GM18498 (cell line): Measurements from ENCODE around the gene ALCAM.
"Not testable (repeated sequence)": the region's sequence is repeated elsewhere in the genome, so short reads cannot be mapped to it uniquely, and the experiment has no call there.

Experiments used
- ATAC-seq: cut with Tn5 transposase; IDR thresholded peaks from one replicate; pipeline ENCODE4 v1.9.1; 2021; ENCODE audit warnings: mild to moderate bottlenecking, moderate library complexity; ENCODE audit not compliant: unreplicated experiment

The ALCAM gene

DNA sequence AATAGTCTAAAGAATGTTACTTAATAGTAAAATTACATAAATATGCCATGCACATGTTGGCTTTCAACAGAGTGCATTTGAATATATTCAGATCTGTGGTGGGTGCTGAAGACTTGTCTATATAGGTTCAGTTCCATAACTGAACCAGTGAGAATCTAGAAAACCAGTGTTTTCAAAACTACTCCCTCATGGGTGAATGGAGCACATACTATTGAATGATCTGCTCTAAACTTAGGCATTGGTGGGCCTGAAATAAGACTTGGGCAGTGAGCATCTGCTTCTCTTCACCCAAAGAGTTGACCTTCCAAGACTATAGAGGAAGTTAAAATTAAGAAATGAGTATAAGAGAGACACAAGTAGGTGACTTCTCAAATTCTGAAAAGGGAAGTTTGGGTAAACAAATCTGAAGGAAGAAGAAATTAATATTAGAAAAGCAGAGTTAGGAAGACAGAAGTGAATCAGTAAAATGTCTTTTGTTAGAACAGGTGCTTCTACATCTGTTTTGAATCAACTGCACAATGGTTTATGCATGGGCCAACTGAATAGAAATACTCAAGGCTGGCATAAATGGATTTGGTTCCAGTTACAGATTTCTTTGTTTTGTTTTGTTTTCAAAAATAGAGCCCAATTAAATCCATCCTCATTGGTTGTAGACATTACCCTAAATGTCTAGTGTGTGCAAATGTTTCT is 19.3 kb downstream of the ALCAM start:
- ATAC-seq: peak; percentile 86

DNA sequence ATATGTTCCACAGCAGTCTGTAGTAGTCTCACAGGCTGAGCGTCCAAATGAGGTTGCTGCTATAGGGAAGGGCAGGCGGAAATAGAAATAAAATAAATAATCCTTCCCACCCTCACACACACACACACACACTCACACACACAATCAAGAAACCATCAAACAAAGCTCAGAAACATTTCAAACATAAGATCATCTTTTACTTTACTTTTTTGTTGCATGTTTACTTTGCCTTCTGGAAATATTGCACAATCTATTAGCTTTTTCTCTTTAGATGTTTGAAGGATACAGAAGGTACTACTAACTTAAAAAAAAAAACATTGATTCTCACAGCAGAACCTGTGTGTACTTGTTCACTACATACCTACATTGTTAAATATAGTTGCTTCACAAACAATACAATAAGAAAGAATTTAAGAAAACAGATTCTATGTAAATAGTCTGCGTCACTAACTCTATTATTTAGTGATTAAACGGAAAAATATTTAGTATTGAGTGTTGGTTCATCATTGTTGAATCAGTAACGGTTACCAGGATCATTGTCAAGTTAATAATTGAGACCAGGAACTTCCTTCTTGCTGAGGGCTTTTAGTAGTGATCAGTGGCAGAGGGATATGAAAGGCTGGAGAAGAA is 20.5 kb downstream of the ALCAM start:
- no peak for ATAC-seq

DNA sequence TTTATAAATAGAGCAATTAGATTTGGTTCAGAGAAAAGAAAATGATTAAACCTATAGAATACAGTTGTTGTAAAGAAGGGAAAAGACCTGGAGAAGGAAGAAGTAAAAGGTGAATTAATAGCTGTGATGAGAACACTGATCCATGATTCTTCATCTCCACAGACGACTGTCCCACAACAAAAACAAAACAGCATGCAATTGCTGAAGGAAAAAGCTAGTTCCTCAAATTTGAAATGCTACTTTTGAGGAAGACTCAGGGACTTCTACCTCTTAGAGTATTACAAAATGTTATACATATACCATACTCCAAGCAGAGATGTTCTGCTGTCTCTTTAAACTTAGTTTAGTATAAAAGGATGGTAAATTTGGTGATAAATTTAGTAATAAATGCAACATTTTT is 21.5 kb downstream of the ALCAM start:
- ATAC-seq: no peak

DNA sequence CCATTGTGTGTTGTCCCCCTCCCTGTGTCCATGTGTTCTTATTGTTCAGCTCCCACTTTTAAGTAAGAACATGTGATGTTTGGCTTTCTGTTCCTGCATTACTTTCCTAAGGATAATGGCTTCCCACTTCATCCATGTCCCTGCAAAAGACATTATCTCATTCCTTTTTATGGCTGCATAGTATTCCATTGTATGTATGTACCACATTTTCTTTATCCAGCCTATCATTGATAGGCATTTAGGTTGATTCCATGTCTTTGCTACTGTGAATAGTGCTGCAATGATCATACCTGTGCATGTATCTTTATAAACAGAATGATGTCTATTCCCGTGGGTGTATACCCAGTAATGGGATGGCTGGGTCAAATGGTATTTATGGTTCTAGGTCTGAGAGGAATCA is 23.1 kb downstream of the ALCAM start:
- ATAC-seq: not testable (repeated sequence)

DNA sequence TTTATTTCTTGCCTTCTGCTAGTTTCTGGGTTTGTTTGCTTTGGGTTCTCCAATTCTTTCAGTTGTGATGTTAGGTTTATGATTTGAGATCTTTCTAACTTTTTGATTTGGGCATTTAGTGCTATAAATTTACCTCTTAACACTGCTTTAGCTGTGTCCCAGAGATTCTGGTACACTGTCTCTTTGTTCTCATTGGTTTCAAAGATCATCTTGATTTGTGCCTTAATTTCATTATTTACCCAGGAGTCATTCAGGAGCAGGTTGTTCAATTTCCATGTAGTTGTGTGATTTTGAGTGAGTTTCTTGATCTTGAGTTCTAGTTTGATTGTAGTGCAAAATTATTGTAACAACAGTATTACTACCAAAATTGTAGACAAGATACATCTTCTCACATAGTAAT is 25.9 kb downstream of the ALCAM start:
- ATAC-seq: not testable (repeated sequence)

DNA sequence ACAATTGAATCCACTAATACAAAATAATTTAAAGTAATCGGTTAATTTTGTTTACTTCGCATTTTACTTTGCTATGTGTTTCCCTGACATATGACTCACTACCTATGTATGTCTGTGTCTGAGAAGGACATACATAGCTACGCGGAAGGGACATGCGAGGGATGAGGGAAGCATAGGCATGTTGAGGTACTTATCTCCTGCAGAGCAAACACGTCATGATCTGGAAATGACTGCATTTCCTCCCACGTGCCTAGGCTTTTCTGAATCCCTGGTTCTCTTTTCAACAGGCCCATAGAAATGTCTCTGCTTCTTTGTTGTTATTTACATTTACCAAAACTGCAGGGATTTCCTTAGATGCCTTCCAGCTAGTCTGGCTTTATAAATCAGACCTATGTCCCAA is 27.5 kb downstream of the ALCAM start:
- no peak for ATAC-seq

DNA sequence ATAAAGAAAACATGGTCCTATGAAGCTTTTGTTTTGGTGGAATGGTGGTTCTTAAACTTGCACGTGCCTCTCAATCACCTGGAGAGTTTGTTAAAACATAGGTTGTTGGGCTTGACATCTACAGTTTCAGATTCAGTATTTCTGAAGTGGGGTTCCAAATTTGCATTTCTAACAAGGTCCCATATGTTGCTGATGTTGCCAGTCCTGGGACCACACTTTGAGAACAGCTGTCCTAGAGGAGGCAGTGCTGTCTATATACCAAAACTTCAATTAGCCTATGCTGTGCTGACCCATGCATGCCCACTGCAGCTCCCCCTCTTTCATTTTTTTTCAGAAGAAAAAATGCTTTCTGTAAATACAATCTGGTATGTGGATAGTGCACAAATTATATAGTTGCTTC is 31.3 kb downstream of the ALCAM start:
- peak; percentile 55 for ATAC-seq

DNA sequence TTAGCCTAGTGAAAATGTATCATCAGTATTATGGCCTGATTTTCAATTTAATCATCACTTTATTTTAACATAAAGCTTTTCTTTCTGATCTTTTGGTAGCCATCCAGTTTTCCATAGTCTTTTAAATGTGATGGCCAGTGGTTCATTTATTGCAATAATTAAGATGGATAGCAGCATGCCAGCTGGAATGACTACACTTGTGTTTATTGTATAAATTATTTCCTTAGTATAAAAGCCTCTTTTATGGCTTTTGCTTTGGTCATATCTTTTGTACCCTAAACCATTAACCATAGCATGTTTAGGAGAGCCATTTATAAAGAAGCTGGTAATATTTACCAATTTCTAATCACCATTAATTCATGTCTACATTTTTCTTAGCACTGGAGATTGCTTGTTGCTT is 31.7 kb downstream of the ALCAM start:
- ATAC-seq: no peak

DNA sequence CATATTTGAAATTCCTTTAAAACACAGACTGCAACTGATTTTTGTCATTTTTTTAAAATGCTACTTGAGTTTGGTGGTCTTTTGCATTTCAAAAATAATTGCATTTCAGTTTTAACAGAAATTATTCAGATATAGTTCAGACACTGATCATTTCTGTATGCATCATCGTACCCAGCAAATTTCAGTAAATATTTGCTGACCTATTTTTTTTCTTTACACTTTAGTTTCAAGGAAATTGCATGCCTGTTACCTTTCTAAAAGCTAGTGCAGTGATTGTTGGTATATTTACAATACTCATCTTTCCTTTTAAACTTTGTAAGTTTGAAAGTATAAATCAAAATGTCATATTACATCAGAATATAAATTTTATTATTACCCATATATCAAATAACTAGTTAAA is 32.4 kb downstream of the ALCAM start:
- no peak for ATAC-seq

DNA sequence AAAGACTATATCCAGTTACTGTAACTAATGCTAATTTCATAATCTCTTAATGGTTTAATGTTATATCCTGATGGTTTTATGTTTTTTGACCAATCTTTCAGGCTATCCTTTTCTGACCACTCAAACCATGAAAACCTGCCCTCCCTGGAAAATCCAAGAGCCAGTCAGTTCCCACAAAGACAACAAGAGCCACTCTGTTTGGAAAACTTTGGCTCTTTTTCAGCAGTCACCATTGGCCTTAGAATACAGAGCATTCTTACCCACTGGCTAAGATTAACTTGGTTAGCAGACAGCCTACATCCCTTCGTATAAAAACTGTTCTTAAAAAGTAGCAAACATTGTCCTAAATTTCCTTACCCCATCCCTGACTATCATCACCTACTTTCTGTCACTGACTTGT is 32.9 kb downstream of the ALCAM start:
- no peak for ATAC-seq

DNA sequence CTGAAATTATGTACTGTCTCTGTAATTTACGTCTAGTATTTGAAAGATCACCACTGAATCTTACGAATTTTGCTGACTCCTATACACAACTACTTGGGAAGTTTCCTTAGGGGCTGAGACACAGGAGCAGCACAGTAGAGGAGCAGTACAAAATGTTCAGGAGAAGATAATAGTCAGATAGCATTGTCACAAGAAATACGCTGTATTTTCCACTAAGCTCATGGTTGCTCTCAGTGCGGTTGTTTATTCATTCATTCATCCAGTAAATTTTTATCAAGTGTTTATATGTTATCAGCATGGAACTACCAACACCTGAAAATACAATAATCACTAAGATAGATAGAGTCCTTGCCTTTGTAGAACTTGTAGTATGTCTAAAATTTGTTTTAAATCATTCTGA is 34.5 kb downstream of the ALCAM start:
- no peak for ATAC-seq

DNA sequence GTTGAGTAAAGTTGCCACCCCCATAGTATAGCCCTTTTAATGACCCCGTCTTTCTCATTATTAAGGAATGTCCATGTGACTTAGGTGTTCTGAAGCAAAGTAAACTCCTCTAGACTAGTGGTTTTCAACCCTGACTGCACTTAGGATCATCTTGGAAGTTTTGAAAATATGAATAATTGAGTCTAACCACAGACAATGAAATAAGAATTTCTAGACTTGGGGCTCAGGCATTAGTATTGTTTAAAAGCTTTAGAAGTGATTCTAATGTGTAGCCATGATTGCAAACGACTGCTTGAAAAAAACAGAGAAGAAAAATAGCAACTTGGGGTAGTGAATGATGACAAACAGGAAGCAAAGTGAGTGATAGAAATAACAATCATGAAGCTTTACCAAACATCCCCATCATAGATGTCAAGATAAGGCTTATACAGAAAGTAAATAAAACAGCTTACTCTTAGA is 35.0 kb downstream of the ALCAM start:
- no peak for ATAC-seq

DNA sequence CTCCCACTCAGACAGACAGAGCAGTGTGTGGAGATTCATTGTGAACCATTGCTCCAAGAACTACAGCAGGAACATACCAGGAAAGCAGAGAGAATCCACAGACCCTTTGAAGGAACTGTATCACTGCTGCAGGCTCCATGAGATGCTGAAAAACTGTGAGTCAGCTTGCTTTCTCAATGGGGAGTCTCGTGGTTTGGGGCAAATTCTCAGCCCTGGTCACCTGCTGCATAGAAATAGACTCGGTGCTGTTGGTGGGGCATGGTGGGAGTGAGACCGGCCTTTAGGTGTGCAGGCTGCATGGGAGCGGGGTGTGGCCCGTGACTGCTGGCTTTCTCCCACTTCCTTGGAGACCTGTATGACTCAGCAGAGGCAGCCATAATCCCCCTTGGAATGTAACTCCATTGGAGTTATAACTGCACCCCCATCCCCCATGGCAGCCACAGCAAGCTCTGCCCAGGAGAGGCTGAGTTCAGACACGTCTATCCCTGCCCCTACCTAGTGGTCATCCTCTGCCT is 35.6 kb downstream of the ALCAM start:
- ATAC-seq: no peak

DNA sequence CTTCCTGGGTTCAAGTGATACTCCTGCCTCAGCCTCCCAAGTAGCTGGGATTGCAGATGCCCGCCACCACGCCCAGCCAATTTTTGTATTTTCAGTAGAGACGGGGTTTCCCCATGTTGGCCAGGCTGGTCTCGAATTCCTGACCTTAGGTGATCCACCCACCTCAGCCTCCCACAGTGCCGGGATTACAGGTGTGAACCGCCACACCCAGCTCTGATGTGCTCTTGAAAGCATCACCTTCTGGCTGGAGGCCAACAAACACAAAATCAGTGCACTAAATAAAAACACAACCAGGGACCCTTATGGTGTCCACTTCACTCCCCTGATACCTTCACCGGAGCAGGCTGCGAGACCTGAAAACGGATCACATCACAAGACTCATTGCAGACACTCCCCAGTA is 36.3 kb downstream of the ALCAM start:
- ATAC-seq: not testable (repeated sequence)

DNA sequence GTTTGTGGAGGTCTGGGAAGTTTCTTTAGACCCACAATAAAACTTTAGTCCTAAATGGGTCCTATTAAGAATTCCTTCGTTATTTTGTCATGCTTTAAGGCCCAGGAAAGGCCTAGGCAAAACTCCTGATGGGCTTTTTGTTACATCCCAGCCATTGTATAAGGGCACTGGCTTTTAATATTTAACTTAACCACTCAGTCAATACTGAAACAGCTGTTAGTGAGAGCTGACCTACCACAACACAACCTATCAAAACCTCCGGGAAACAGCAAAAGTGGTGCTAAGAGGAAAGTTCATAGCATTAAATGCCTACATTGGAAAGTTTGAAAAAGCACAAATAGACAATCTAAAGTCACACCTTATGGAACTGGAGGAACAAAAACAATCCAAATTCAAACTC is 39.6 kb downstream of the ALCAM start:
- ATAC-seq: no peak

DNA sequence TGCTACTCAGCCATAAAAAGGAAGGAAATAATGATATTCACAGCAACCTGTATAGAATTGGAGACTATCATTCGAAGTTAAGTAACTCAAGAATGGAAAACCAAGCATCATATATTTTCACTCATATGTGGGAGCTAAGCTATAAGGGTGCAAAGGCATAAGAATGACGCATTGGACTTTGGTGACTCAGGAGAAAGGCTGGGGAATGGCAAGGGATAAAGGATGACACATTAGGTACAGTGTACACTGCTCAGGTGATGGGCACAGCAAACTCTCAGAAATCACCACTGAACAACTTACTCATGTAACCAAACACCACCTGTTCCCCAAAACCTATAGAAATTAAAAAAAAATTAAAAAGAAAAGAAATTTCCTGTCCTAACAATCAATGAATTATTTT is 42.7 kb downstream of the ALCAM start:
- no peak for ATAC-seq

DNA sequence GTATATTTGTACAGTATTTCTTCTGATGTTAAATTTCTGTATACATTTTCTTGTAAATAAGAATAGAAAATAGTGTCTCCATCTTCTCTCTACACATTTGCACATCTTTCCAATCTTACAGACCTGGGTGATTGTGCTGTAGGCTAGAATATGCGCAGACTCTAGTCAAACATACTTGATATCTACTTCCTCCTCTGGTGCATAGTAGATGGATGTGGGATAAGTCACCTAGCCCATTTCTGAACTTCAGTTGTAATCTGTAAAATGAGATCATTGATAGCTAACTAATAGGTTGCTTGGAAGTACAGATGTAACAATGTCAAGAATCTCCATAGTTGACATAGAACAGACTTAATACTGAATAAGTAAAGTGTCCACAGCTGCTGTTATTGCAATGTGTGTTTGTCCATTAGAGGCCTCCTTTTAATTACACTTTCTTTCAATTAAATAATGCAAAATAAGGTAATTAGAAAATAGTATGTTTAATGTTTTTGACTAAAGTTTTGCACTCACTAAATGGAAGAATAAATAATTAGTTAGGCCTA is 46.7 kb downstream of the ALCAM start:
- no peak for ATAC-seq

DNA sequence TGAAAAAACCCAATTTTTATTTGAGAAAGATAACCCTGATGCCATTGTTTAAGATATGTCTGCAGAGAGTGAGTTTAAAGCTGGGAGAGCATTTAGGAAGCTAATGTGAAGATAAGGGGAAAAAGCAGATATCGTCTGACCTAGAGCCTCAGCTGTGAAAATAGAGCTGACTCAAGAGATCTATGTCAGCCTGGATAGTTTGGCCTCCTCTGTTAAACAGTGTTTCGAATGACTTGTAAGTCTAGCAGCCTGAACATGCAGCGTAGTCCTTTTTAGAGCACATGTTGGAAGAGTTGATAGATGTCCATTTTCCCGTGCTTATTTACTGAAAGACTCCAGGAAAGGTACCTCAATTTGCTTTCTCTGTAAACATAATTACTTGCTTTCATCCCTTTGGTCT is 48.1 kb downstream of the ALCAM start:
- ATAC-seq: no peak

DNA sequence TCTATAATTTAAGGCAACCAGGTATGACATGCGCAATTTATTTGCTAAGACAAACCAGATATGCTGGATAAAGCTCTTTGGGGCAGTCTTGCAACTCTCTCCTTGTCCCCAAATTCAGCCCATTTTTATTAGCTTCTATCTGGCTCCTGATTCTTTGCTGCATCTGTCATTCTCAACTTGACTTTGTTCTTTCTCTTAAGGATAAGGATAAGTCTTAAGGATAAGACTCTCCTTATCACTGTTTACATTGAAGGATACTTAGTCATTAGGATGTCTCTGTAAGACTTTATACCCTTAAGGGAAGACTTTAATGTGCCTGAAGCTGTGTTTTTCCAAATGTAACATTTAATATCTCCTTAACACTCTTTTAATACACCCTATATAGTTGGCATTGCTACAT is 49.2 kb downstream of the ALCAM start:
- ATAC-seq: no peak

DNA sequence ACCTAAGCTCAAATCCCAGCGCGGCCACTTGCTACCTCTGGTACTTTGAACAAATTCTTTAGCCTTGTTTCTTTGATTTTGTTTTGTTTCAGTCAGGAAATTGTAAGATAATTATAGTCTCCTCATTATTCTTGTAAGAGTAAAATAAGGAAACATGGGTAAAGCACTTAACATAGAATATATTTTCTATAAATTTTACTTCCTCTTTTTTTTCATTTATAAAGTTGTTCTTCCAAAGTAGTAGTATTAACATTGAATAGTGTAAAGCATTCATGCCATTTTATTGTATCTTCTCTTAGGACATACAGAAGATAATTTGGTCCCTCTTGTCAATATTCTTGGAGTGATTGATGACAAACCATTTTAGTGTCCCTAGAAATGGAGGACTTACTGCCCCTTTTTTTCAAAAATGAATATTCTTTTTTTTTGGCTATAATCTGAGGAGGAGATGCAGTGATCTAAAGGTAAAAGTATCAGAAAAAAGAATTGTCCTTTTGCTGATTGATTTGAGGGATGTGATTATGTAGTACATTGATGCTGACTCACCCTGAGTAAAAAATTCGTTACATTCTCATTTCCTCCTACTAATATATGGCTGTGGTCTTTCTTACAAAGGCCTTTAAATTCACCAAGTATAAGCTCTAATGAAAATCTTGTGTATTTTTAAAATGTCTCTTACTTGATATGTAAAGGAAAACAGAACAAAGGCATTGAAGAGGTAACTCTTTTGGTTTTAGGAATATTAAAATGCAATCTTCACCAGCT is 51.0 kb downstream of the ALCAM start:
- no peak for ATAC-seq

DNA sequence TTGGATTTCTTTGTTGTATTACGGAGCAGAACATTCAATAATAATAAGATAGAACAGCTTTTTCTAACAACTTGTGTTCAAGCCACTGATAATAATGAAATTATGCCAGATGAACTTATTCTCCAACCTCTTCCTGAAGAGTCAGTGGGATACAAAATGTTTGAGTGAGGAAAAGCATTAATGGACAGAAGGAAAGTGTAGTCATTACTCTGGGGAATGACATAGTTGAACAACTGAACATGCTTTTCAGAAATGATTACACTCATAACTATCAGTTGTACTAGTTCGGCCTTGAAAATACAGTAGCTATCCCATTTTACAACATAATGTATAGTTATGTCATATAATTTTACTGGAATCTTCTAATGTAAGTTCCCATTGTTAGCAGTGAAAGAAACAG is 55.9 kb downstream of the ALCAM start:
- no peak for ATAC-seq

DNA sequence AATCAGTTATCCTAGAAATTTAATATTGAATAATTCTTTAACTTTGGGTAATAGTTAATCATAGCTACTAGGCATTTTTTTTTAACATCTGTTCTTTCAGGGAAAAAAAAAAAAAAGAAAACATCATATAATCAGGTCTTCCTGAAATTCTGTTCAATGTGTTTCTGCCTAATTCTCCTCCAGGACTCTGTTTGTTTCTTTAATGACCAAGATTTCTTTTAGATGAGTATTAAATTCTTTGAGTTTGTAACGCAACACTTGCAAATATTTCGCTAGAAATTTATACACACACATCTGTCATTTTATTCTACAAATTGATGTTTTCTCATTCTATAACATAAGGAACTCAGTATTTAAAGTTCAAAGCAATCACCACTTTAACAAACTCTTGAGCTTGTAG is 56.7 kb downstream of the ALCAM start:
- ATAC-seq: no peak
